Body of pancreas (tissue), 4 donors: ENCODE measurements around the gene MXRA7. TPM values are rescaled to one million over a fixed set of nuclear protein-coding genes. Genes with fewer than 3 reads are reported as not detected.

ENCODE experiments used
- ATAC-seq: fragments of 150-250 bp; one replicate; pipeline ENCODE4 v1.9.1; 2016
- DNase-seq, 4 donors: peaks; one replicate each; pipeline ENCODE4 v3.0.0-alpha.2; 2019
- H3K27ac ChIP-seq, 4 donors: fragments of 200-600 bp; sonication (generic); 1 replicate in 3 of 4; 2 replicates in 1 of 4; pipeline versions ENCODE4 v1.5.1 to v1.6.1; 2016 to 2019; ENCODE audit warnings: mild to moderate bottlenecking in 1 of 4, mixed read lengths in 1 of 4, moderate library complexity in 1 of 4
- H3K27me3 ChIP-seq, 2 donors: fragments of 200-600 bp; sonication (generic); one replicate each; pipeline ENCODE4 v1.6.0; 2016; ENCODE audit warnings: mild to moderate bottlenecking in 1 of 2
- H3K36me3 ChIP-seq, 2 donors: fragments of 200-600 bp; sonication (generic); replicated peaks in 1 of 2; 2 replicates each; pipeline ENCODE4 v1.5.1; 2016; ENCODE audit warnings: low read depth in 2 of 2; ENCODE audit not compliant: insufficient read depth in 1 of 2
- H3K4me1 ChIP-seq: fragments of 200-600 bp; sonication (generic); one replicate; pipeline ENCODE4 v1.6.0; 2016
- H3K4me3 ChIP-seq, 2 donors: fragments of 200-600 bp; sonication (generic); 1 replicate in 1 of 2; 2 replicates in 1 of 2; pipeline ENCODE4 v1.5.1; 2016 to 2019
- H3K9me3 ChIP-seq, 3 donors: fragments of 200-600 bp; sonication (generic); 1 replicate in 2 of 3; 2 replicates in 1 of 3; pipeline ENCODE4 v1.5.1; 2016
- CTCF ChIP-seq, 7 experiments: fragments of 450-650 bp in 4 of 7; fragments of 200-600 bp in 3 of 7; sonication (generic) in 3 of 7; IDR thresholded peaks; one replicate each; pipeline ENCODE4 v1.5.1; 2016 to 2019; ENCODE audit warnings: antibody characterized with exemption in 7 of 7
- POLR2A ChIP-seq, 3 donors: fragments of 450-650 bp; IDR thresholded peaks; one replicate each; pipeline ENCODE4 v1.6.1; 2016; ENCODE audit warnings: antibody characterized with exemption in 3 of 3, mild to moderate bottlenecking in 2 of 3
- WGBS, 2 donors: methylation state at CpG; one replicate each; pipeline ENCODE4 v1.1.5; 2017; 5-methylcytosine and 5-hydroxymethylcytosine counted together
- intact Hi-C: fragments of 100-400 bp; cut with DNase I; formaldehyde crosslinking; loops from one replicate; pipeline ENCODE4 v1.15.1; 2023
- total RNA-seq, 2 donors: library from RNA; depleted of rRNA; stranded (reverse); fragments of >200 nt; gene quantifications; one replicate each; pipeline ENCODE4 v1.1.0, GENCODE V29; 2016

The MXRA7 gene
- total RNA-seq, 2 donors from 2014 or later: 71.9 to 87.4 TPM

- 77 to 88% methylated on average over 6 to 12 of the region's 12 CpGs for WGBS, 2 donors
- ATAC-seq: no peak
- intact Hi-C loops: no loop called here
These were observed 28.5 kb downstream of the MXRA7 start for GRCh38 chr17:76682296-76682695.

GRCh38 chr17:76681222-76682137 lies 29.3 kb downstream of the MXRA7 start:
- H3K4me1 ChIP-seq: peaks cover 5% of the 10 kb centered on the region
- no peaks in the 10 kb centered on the region for H3K27me3 ChIP-seq
- peaks cover 0 to 3% of the 10 kb centered on the region in 2 donors for H3K36me3 ChIP-seq
- no peak for TF ChIP-seq POLR2A (IDR thresholded peaks at IDR 0.05)
- peak; percentile 48 to 72 (median 65) for TF ChIP-seq CTCF (IDR thresholded peaks at IDR 0.05)
- no peak overlapping the region for H3K27ac ChIP-seq
- WGBS, 2 donors: 48 to 64% methylated on average over 10 to 16 of the region's 16 CpGs
- no peak overlapping the region for H3K4me3 ChIP-seq
- DNase-seq (peak; percentile 65 to 78 (median 68)), ATAC-seq (peak; percentile 72)
- intact Hi-C loops: no loop called here
- no peaks in the 10 kb centered on the region for H3K9me3 ChIP-seq

More at GRCh38 chr17:76682296-76682695, 28.5 kb downstream of the MXRA7 start:
- Histone ChIP-seq H3K4me3 (no peak overlapping the region), H3K9me3 (no peaks in the 10 kb centered on the region), H3K4me1 (peaks cover 12% of the 10 kb centered on the region), H3K27ac (no peak overlapping the region), H3K27me3 (no peaks in the 10 kb centered on the region), H3K36me3 (peaks cover 0 to 3% of the 10 kb centered on the region in 2 donors)
- no peak for DNase-seq
- no peak for TF ChIP-seq POLR2A (IDR thresholded peaks at IDR 0.05)
- TF ChIP-seq CTCF (IDR thresholded peaks at IDR 0.05): no peak

- Histone ChIP-seq H3K4me3 (no peak overlapping the region), H3K9me3 (no peaks in the 10 kb centered on the region), H3K36me3 (peaks cover 0 to 3% of the 10 kb centered on the region in 2 donors), H3K27me3 (no peaks in the 10 kb centered on the region), H3K4me1 (peaks cover 4% of the 10 kb centered on the region), H3K27ac (no peak overlapping the region)
- WGBS, 2 donors: 60 to 85% methylated on average over 1 of the region's 1 CpG
- TF ChIP-seq CTCF (IDR thresholded peaks at IDR 0.05) (no peak), POLR2A (IDR thresholded peaks at IDR 0.05) (no peak)
- intact Hi-C loops: no loop called here
- DNase-seq (no peak), ATAC-seq (no peak)
These were observed 31.5 kb downstream of the MXRA7 start for GRCh38 chr17:76679239-76679638.

- no peak for TF ChIP-seq CTCF (IDR thresholded peaks at IDR 0.05)
- no peak for TF ChIP-seq POLR2A (IDR thresholded peaks at IDR 0.05)
- ATAC-seq: no peak
- WGBS, 2 donors: 81 to 86% methylated on average over 5 to 12 of the region's 12 CpGs
- Histone ChIP-seq H3K9me3 (no peaks in the 10 kb centered on the region), H3K4me3 (no peak overlapping the region), H3K27ac (no peak overlapping the region), H3K27me3 (no peaks in the 10 kb centered on the region), H3K36me3 (peaks cover 0 to 3% of the 10 kb centered on the region in 2 donors), H3K4me1 (peaks cover 4% of the 10 kb centered on the region)
- intact Hi-C loops: no loop called here
- no peak for DNase-seq
These were observed 32.4 kb downstream of the MXRA7 start for GRCh38 chr17:76678330-76678729.
